IPS-18c (cell line): ENCODE data around the gene TLE5.

Source experiments
- H3K4me3 ChIP-seq: 2 replicates; pipeline ENCODE4 v1.7.0; 2013; ENCODE audit warnings: low read depth, mild to moderate bottlenecking, low read length, moderate library complexity; ENCODE audit not compliant: insufficient read depth
- H3K9me3 ChIP-seq: one replicate; pipeline ENCODE4 v1.6.1; 2013; ENCODE audit warnings: mild to moderate bottlenecking, low read length, moderate library complexity; ENCODE audit not compliant: control insufficient read depth, insufficient read depth

TLE5 gene

GRCh38 chr19:3062165-3063105, at the start of gene TLE5:
TSS of gene TLE5 (minus strand) at chr19:3062495. CDS start at chr19:3062200, 295 bp downstream.
- peaks cover 2% of the 10 kb centered on the region for H3K9me3 ChIP-seq
- H3K4me3 ChIP-seq, result peak within 1 kb of the TSS; percentile 67

GRCh38 chr19:3111586-3112247, 49.4 kb upstream of the TLE5 start:
- H3K4me3 ChIP-seq, result no peak overlapping the region
- no peaks in the 10 kb centered on the region for H3K9me3 ChIP-seq

GRCh38 chr19:3110126-3110825, 48.0 kb upstream of the TLE5 start:
- Histone ChIP-seq H3K4me3 (no peak overlapping the region), H3K9me3 (no peaks in the 10 kb centered on the region)

GRCh38 chr19:3109491-3109890, 47.2 kb upstream of the TLE5 start:
- H3K9me3 ChIP-seq, result no peaks in the 10 kb centered on the region
- H3K4me3 ChIP-seq, result no peak overlapping the region

GRCh38 chr19:3108775-3109174, 46.5 kb upstream of the TLE5 start:
- Histone ChIP-seq H3K4me3 (no peak overlapping the region), H3K9me3 (no peaks in the 10 kb centered on the region)

- Histone ChIP-seq H3K9me3 (no peaks in the 10 kb centered on the region), H3K4me3 (no peak overlapping the region)
Observed at GRCh38 chr19:3107658-3108057, 45.4 kb upstream of the TLE5 start.

GRCh38 chr19:3106509-3107141, 44.3 kb upstream of the TLE5 start:
- H3K9me3 ChIP-seq, result no peaks in the 10 kb centered on the region
- no peak overlapping the region for H3K4me3 ChIP-seq

- no peak overlapping the region for H3K4me3 ChIP-seq
Observed at GRCh38 chr19:3105641-3106508, 43.6 kb upstream of the TLE5 start.

GRCh38 chr19:3104708-3104983, 42.4 kb upstream of the TLE5 start:
- H3K9me3 ChIP-seq, result no peaks in the 10 kb centered on the region
- no peak overlapping the region for H3K4me3 ChIP-seq

More at GRCh38 chr19:3105641-3106508, 43.6 kb upstream of the TLE5 start:
- no peaks in the 10 kb centered on the region for H3K9me3 ChIP-seq

- H3K9me3 ChIP-seq, result no peaks in the 10 kb centered on the region
- no peak overlapping the region for H3K4me3 ChIP-seq
Observed at GRCh38 chr19:3102239-3103140, 40.2 kb upstream of the TLE5 start.

GRCh38 chr19:3100747-3101730, 38.7 kb upstream of the TLE5 start:
- no peak overlapping the region for H3K4me3 ChIP-seq
- no peaks in the 10 kb centered on the region for H3K9me3 ChIP-seq

- no peak overlapping the region for H3K4me3 ChIP-seq
- H3K9me3 ChIP-seq, result no peaks in the 10 kb centered on the region
Observed at GRCh38 chr19:3100331-3100730, 38.0 kb upstream of the TLE5 start.

- Histone ChIP-seq H3K9me3 (no peaks in the 10 kb centered on the region), H3K4me3 (no peak overlapping the region)
Observed at GRCh38 chr19:3099347-3100145, 37.3 kb upstream of the TLE5 start.
